Stimulated activated CD4-positive, alpha-beta T cell treated with anti-CD3 and anti-CD28 coated beads, Interleukin-2, amount 100 ng/mL, for 4 hours (primary cell): Measurements from ENCODE around the gene SYMPK.
A peak's percentile ranks its signal among the peaks of the same experiment; 100 is the strongest.
"Not testable (repeated sequence)": the region's sequence is repeated elsewhere in the genome, so short reads cannot be mapped to it uniquely, and the experiment has no call there.

Experiments
- DNase-seq: peaks from one replicate; pipeline ENCODE4 v3.0.0-alpha.2; 2020; ENCODE audit warnings: low read depth

Gene SYMPK

DNA sequence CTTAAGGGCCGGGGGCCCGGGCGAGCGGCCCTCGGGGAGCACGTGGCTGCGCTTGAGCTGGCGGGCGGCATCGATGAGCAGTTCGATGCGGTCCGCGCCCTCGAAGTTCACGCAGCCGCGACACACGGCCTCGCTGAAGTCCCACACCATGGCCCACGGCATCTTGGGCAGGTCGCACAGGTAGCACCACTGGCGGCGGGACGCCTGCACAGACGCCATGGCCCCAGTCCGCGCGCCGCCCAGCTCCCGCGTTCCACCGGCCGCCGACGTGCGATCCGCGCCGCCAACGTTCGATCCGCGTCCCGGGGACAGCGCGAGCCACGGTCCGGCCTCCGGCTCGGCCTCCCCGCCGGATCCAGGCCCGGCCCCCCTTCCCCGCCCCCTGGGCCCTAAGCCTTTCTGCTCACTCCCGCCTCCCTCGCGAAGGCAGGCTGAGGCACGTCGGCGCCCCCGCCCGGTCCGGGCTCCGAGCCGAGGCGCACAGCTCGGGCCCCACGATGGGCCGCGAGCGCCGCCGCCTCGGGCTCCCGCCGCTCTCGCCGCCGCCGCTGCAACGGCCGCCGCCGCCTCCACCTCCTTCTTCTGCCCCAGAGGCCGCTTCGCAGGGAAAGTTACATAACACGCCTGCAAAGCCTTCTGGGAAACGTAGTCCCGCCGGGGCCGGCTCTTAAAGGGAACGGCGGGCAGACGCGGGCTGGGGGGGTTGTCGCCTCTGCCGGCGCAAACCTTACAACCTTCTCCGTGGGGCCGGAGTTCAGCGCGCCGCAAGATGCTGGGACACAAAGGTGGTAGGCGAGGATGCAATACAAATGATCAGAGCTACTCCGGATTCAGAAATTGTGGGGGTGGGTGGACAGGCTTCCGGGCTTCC lies 22.8 kb upstream of the SYMPK start, which contains the start of gene IRF2BP1:
Gene IRF2BP1 (minus strand): TSS at position 586 of the 871 bp plus-strand sequence. CDS start 367 bp downstream, at position 219.
- DNase-seq: peak; percentile 81

- DNase-seq: no peak
Measured at GRCh38 chr19:45884682-45885555, 22.0 kb upstream of the SYMPK start.

DNA sequence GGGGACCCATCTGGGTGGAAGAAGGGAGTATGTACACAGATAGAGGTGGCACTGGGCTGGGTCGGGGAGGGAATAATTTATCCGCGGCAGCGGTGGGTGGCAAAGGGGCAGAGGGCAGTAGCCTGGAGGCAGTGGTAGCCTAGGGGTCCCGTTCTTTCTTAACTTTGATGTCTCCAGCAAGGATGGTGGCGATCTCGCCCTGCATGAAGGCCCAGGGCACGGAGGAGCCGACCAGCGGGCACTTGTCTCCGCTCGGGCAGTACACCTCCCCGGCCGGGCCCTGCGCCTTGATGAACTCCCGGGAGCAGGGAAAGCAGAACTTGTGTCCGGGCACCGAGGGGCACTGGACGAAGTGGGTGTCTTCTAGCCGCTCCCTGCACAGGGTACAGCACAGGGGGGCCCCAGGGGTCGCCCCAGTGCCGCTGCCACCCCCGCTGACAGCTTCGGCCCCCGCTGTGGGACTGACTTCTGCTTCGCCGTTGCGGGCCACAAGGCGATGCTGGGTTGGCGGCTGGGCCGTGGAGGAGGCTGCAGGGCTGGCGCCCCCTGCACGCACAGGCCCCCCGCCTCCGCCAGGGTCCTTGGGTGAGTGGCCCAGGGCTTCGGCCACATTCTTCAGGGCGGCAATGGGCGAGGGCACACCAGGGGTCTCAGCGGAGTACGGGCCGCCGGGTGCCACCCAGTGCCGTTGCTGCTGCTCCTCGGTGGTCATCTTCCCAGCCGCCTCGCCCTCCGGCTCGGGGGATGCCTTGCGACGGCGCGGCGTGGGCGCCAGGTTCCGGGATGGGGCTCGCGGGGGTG lies 21.1 kb upstream of the SYMPK start:
- no peak for DNase-seq

DNA sequence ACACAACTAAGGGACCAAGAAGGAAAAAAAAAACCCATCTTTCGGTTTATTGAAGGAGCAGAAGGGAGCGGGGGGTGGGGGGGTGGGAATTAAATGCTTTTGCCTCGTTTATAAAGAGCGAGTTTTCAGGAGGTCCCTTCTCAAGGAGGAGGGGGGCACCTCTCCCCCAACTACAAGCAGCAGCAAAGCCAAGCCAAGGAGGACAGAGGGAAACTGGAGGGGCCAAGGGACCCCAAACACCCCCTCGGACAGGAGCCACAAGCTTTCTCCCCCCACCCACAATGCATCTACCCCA lies 20.6 kb upstream of the SYMPK start:
- no peak for DNase-seq

GRCh38 chr19:45882652-45883585 lies 20.0 kb upstream of the SYMPK start:
- peak; percentile 68 for DNase-seq

DNA sequence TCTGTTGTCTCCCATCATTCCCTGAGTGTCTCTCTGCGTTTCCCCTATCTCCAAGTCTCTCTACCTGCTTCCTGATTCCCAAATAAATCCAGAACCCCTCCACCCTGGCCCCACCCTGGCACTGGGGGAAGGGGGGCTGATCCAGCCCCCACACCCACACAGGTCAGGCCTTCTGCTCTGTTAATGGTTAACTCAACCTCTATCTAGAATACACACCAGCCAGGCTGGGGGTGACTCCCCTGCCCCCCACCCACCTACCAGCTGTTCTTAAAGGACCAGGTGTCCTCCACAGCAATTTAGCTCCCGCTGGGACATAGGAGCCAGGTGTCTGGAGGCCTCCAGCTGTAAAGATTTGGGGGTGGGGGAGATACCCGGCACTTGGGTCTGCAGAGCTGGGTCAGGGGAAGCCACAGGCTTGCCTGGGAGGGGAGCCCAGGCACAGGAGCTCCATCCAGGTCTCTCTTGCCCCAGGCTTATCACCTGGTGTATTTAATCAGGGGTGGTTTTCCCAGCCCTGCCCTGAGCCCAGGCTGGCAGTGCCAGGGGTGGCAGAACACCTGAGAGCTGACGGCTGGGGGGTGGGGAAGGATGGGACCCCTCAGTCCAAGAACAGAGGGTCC lies 19.1 kb upstream of the SYMPK start:
- no peak for DNase-seq

DNA sequence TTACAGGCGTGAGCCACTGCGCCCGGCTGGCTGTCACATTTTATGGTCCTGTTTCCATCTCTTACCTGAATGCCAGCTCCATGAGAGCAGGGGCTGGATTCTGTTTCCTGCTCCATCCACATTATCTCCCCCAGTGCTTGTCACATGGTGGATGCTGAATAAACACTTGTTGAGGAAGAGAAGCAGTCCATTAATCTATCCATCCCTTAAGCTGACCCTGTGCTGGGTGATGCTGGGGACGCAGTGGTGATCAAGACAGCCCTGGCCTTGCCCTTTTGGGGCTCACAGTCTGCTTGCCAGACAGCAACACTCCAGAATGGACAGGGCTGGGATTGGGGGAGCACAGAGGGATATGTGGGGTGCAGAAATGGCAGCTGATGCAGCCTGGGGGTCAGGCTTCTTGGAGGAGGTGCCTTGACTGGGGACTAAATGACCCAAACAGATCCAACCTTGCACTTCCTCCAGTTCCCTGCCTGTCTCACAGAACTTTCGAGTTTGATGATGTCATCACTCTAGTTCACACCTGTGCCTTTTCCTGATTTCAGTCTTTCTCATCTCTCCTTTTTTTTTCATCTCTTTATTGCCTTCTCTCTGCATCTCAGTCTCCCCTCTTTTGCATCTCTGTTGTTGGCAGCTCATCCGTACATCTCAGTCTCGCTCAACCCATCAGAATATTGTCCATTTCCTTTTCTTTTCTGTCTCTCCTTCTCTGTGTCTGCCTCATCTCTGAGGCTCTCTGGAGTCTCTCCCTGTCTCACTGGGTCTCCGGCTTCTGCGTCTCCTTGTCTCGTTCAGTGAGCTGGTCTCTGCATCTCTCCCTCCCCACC lies 18.3 kb upstream of the SYMPK start:
- DNase-seq: no peak

DNA sequence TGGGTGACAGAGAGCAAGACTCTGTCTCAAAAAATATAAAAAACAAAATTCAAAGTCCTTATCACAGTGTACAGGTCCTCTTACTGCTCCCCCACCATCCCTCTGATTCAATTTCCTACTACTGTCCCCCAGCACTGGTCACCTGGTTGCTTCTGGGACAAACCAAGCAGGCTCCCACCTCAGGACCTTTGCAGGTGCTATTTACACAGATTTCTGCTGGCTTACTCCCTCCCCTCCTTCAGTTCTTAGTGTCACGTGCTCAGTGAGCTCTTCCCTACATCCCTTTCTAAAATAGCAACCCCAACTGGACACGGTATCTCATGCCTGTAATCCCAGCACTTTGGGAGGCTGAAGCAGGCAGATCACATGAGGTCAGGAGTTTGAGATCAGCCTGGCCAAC lies 17.0 kb upstream of the SYMPK start:
- DNase-seq: no peak

- DNase-seq: no peak
Measured at GRCh38 chr19:45879055-45879454, 16.1 kb upstream of the SYMPK start.

GRCh38 chr19:45878043-45878794 lies 15.3 kb upstream of the SYMPK start:
- DNase-seq: no peak

GRCh38 chr19:45876411-45877197 lies 13.7 kb upstream of the SYMPK start:
- DNase-seq: no peak

DNA sequence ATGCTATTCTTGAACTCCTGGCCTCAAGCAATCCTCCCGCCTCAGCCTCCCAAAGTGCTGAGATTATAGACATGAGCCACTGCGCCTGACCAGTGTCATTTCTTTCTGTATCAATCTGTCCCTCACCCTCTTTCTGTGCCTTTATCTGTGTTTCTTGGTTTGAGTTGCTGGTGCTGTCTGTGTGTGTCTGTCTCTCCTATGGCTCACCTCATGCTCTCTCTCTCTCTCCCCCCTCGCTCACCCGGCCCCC lies 13.1 kb upstream of the SYMPK start:
- no peak for DNase-seq

DNA sequence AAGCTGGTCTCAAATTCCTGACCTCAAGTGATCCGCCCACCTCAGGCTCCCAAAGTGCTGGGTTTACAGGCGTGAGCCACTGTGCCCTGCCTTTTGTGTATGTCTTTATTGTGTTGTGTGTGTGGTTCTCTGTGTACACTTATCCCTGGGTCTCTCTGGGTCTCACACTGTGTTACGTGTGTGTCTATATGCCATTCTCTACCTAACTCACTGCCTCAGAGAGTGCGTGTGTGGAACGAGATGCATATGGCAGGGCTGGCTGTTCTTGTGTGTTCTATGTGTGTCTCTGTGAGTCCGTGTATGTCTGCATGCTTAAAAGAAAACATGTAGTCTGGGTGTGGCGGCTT lies 11.6 kb upstream of the SYMPK start:
- DNase-seq: no peak

- DNase-seq: no peak
Measured at GRCh38 chr19:45873219-45873772, 10.3 kb upstream of the SYMPK start.

GRCh38 chr19:45872095-45872919 lies 9.4 kb upstream of the SYMPK start:
- DNase-seq: no peak

- DNase-seq: no peak
Measured at GRCh38 chr19:45870798-45871197, 7.9 kb upstream of the SYMPK start.

DNA sequence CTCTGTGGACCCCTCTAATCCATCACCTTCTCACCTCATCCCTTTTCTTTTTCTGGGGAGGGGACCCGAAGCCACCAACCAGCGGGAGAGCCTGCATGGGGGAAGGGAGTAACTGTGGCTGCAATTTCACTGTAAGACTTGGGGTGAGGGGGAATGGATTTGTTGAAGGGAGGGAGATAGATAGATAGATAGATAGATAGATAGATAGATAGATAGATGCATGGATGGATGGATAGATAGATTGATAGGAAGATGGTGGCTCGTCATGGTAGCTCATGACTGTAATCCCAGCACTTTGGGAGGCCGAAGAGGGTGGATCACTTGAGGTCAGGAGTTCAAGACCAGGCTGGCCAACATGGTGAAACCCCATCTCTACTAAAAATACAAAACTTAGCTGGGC lies 4.3 kb upstream of the SYMPK start:
- not testable (repeated sequence) for DNase-seq
